Testis (tissue), 3 donors: ENCODE measurements around the gene MAD2L1BP. TPM values are rescaled to one million over a fixed set of nuclear protein-coding genes. Genes with fewer than 3 reads are reported as not detected.

ENCODE experiments used
- DNase-seq: peaks from one replicate; pipeline ENCODE4 v3.0.0-alpha.2; 2019
- H3K27ac ChIP-seq, 2 donors: fragments of 200-600 bp; sonication (generic); one replicate each; pipeline ENCODE4 v1.5.1; 2019
- H3K27me3 ChIP-seq: fragments of 200-600 bp; sonication (generic); one replicate; pipeline ENCODE4 v1.5.1; 2019
- H3K36me3 ChIP-seq: fragments of 200-600 bp; sonication (generic); one replicate; pipeline ENCODE4 v1.5.1; 2017; ENCODE audit warnings: low read depth; ENCODE audit errors: missing control alignments
- H3K4me1 ChIP-seq: fragments of 200-600 bp; sonication (generic); one replicate; pipeline ENCODE4 v1.5.1; 2019
- H3K4me3 ChIP-seq, 2 donors: fragments of 200-600 bp; sonication (generic); one replicate each; pipeline ENCODE4 v1.5.1; 2017 to 2019
- H3K9me3 ChIP-seq: fragments of 200-600 bp; sonication (generic); one replicate; pipeline ENCODE4 v1.5.1; 2017
- CTCF ChIP-seq, 3 experiments: fragments of 450-650 bp in 2 of 3; fragments of 200-600 bp in 1 of 3; sonication (generic) in 1 of 3; IDR thresholded peaks; one replicate each; pipeline ENCODE4 v1.5.1; 2016 to 2019; ENCODE audit warnings: antibody characterized with exemption in 3 of 3, mild to moderate bottlenecking in 2 of 3, moderate library complexity in 1 of 3
- POLR2A ChIP-seq: fragments of 450-650 bp; IDR thresholded peaks from one replicate; pipeline ENCODE4 v1.6.1; 2017; ENCODE audit warnings: antibody characterized with exemption, mild to moderate bottlenecking, moderate library complexity
- WGBS, 2 donors: methylation state at CpG; one replicate each; pipeline ENCODE4 v1.1.5; 2018; 5-methylcytosine and 5-hydroxymethylcytosine counted together
- intact Hi-C: fragments of 100-400 bp; cut with DNase I; formaldehyde crosslinking; loops from one replicate; pipeline ENCODE4 v1.15.1; 2023; ENCODE audit warnings: low total_unique reads
- polyA plus RNA-seq: library from polyadenylated mRNA; stranded (reverse); fragments of 350-450 nt; fragmentation: Illumina TruSeq; extraction: RNeasy Lipid Tissue Mini Kit (QIAGEN cat#74804); gene quantifications from one replicate; pipeline ENCODE4 v1.2.3, GENCODE V29; 2014; ENCODE audit warnings: low read depth, low replicate concordance; ENCODE audit not compliant: insufficient read depth
- total RNA-seq, 2 donors: library from RNA; depleted of rRNA; stranded (reverse); fragments of >200 nt; gene quantifications; one replicate each; pipeline ENCODE4 v1.2.3, GENCODE V29; 2016

Gene MAD2L1BP
- total and polyA plus RNA-seq, 3 donors from 2014 or later: 38.3 to 42.4 (median 40.5) TPM

- H3K36me3 ChIP-seq: no peaks in the 10 kb centered on the region
- intact Hi-C loops: no loop called here
- WGBS, 2 donors: 72 to 87% methylated on average over 7 of the region's 7 CpGs
Measured at GRCh38 chr6:43676962-43677606, 41.4 kb downstream of the MAD2L1BP start.

GRCh38 chr6:43677759-43678158 lies 42.1 kb downstream of the MAD2L1BP start:
- Histone ChIP-seq H3K4me1 (no peaks in the 10 kb centered on the region), H3K4me3 (no peak overlapping the region), H3K27ac (no peak overlapping the region), H3K9me3 (no peaks in the 10 kb centered on the region), H3K27me3 (no peaks in the 10 kb centered on the region), H3K36me3 (no peaks in the 10 kb centered on the region)
- no peak for DNase-seq
- WGBS, 2 donors: 79 to 86% methylated on average over 6 to 7 of the region's 7 CpGs
- TF ChIP-seq CTCF (IDR thresholded peaks at IDR 0.05) (no peak), POLR2A (no peak)
- intact Hi-C loops: no loop called here

More at GRCh38 chr6:43676962-43677606, 41.4 kb downstream of the MAD2L1BP start:
- H3K27ac ChIP-seq: no peak overlapping the region
- no peaks in the 10 kb centered on the region for H3K27me3 ChIP-seq
- H3K4me1 ChIP-seq: peaks cover 2% of the 10 kb centered on the region
- no peaks in the 10 kb centered on the region for H3K9me3 ChIP-seq
- H3K4me3 ChIP-seq: no peak overlapping the region
- no peak for DNase-seq
- TF ChIP-seq CTCF (IDR thresholded peaks at IDR 0.05): no peak
- no peak for TF ChIP-seq POLR2A

- no peak for DNase-seq
- no peaks in the 10 kb centered on the region for H3K27me3 ChIP-seq
- no peaks in the 10 kb centered on the region for H3K9me3 ChIP-seq
- no peak overlapping the region for H3K27ac ChIP-seq
- TF ChIP-seq POLR2A (no peak), CTCF (IDR thresholded peaks at IDR 0.05) (no peak)
- intact Hi-C loops: no loop called here
- no peaks in the 10 kb centered on the region for H3K4me1 ChIP-seq
- no peak overlapping the region for H3K4me3 ChIP-seq
- 88 to 95% methylated on average over 7 of the region's 7 CpGs for WGBS, 2 donors
- H3K36me3 ChIP-seq: no peaks in the 10 kb centered on the region
Measured at GRCh38 chr6:43678341-43678740, 42.7 kb downstream of the MAD2L1BP start.

GRCh38 chr6:43679057-43679456 lies 43.4 kb downstream of the MAD2L1BP start:
- no peaks in the 10 kb centered on the region for H3K4me1 ChIP-seq
- no peak for TF ChIP-seq CTCF (IDR thresholded peaks at IDR 0.05)
- no peak for TF ChIP-seq POLR2A
- intact Hi-C loops: no loop called here
- H3K36me3 ChIP-seq: no peaks in the 10 kb centered on the region
- no peaks in the 10 kb centered on the region for H3K27me3 ChIP-seq
- DNase-seq: no peak
- 84% methylated on average over 6 of the region's 6 CpGs for WGBS, 2 donors
- no peaks in the 10 kb centered on the region for H3K9me3 ChIP-seq
- H3K4me3 ChIP-seq: no peak overlapping the region
- H3K27ac ChIP-seq: no peak overlapping the region
